H9 (cell line): Measurements from ENCODE around the gene GAS1. TPM values are rescaled to one million over a fixed set of nuclear protein-coding genes. Genes with fewer than 3 reads are reported as not detected.

Experiments used
- DNase-seq: peaks from one replicate; pipeline ENCODE4 v3.0.0-alpha.2; 2017
- H2AFZ ChIP-seq: one replicate; pipeline ENCODE4 v1.6.1; 2013; ENCODE audit warnings: mild to moderate bottlenecking, low read length, control low read depth, moderate library complexity
- H2AK5ac ChIP-seq: 2 replicates; pipeline ENCODE4 v1.6.1; 2013; ENCODE audit warnings: low read length, control low read depth, mixed read lengths; ENCODE audit not compliant: insufficient read length
- H2BK120ac ChIP-seq: one replicate; pipeline ENCODE4 v1.6.1; 2013; ENCODE audit warnings: low read depth, mild to moderate bottlenecking, low read length, control low read depth, inconsistent platforms; ENCODE audit not compliant: poor library complexity, severe bottlenecking
- H2BK12ac ChIP-seq: 2 replicates; pipeline ENCODE4 v1.6.1; 2013; ENCODE audit warnings: low read length, control low read depth, mixed read lengths, low read depth; ENCODE audit not compliant: insufficient read length
- H2BK15ac ChIP-seq: 2 replicates; pipeline ENCODE4 v1.6.1; 2013; ENCODE audit warnings: low read depth, low read length, control low read depth
- H2BK20ac ChIP-seq: one replicate; pipeline ENCODE4 v1.6.1; 2013; ENCODE audit warnings: low read depth, mild to moderate bottlenecking, low read length, control low read depth, inconsistent platforms; ENCODE audit not compliant: poor library complexity, severe bottlenecking
- H2BK5ac ChIP-seq: 2 replicates; pipeline ENCODE4 v1.6.1; 2013; ENCODE audit warnings: low read length, control low read depth, mixed read lengths; ENCODE audit not compliant: insufficient read length
- H3K14ac ChIP-seq: 2 replicates; pipeline ENCODE4 v1.6.1; 2013; ENCODE audit warnings: low read length, control low read depth; ENCODE audit not compliant: insufficient read depth
- H3K18ac ChIP-seq: 2 replicates; pipeline ENCODE4 v1.6.1; 2013; ENCODE audit warnings: low read depth, mild to moderate bottlenecking, mixed read lengths, low read length, control low read depth; ENCODE audit not compliant: insufficient read length
- H3K23ac ChIP-seq: 2 replicates; pipeline ENCODE4 v1.6.1; 2013; ENCODE audit warnings: low read length, control low read depth, mixed read lengths, low read depth; ENCODE audit not compliant: insufficient read length
- H3K23me2 ChIP-seq: 2 replicates; pipeline ENCODE4 v1.6.1; 2013; ENCODE audit warnings: low read depth, mild to moderate bottlenecking, mixed read lengths, low read length, control low read depth; ENCODE audit not compliant: insufficient read length, poor library complexity, severe bottlenecking
- H3K27ac ChIP-seq: 2 replicates; pipeline ENCODE4 v1.5.1; 2013; ENCODE audit warnings: low read length, control low read depth, mixed read lengths, low read depth; ENCODE audit not compliant: insufficient read length
- H3K27me3 ChIP-seq: 2 replicates; pipeline ENCODE4 v1.6.1; 2013; ENCODE audit warnings: low read length, control low read depth, inconsistent platforms; ENCODE audit not compliant: insufficient read depth
- H3K4ac ChIP-seq: 2 replicates; pipeline ENCODE4 v1.6.1; 2013; ENCODE audit warnings: low read depth, mild to moderate bottlenecking, control low read depth, inconsistent platforms, low read length, moderate library complexity
- H3K4me1 ChIP-seq: 2 replicates; pipeline ENCODE4 v1.6.1; 2013; ENCODE audit warnings: low read length, control low read depth, inconsistent platforms; ENCODE audit not compliant: insufficient read depth
- H3K4me2 ChIP-seq: 2 replicates; pipeline ENCODE4 v1.6.1; 2013; ENCODE audit warnings: low read length, control low read depth, mixed read lengths; ENCODE audit not compliant: insufficient read length, insufficient read depth
- H3K56ac ChIP-seq: 2 replicates; pipeline ENCODE4 v1.6.1; 2013; ENCODE audit warnings: low read depth, mild to moderate bottlenecking, mixed read lengths, low read length, control low read depth; ENCODE audit not compliant: insufficient read length
- H3K79me1 ChIP-seq: 2 replicates; pipeline ENCODE4 v1.6.1; 2013; ENCODE audit warnings: low read depth, mild to moderate bottlenecking, moderate library complexity, low read length, control low read depth, inconsistent platforms; ENCODE audit not compliant: insufficient read depth, poor library complexity, severe bottlenecking
- H3K79me2 ChIP-seq: 2 replicates; pipeline ENCODE4 v1.6.1; 2013; ENCODE audit warnings: low read length, control low read depth, inconsistent platforms; ENCODE audit not compliant: insufficient read depth
- H3K9ac ChIP-seq: 2 replicates; pipeline ENCODE4 v1.6.1; 2013; ENCODE audit warnings: low read length, control low read depth, mixed read lengths; ENCODE audit not compliant: insufficient read length; ENCODE audit errors: extremely low read depth
- H3K9me3 ChIP-seq: one replicate; pipeline ENCODE4 v1.6.1; 2013; ENCODE audit warnings: low read depth, low read length, inconsistent platforms; ENCODE audit not compliant: control insufficient read depth
- H3T11ph ChIP-seq: one replicate; pipeline ENCODE4 v1.6.1; 2013; ENCODE audit warnings: mild to moderate bottlenecking, low read length, control low read depth, inconsistent platforms
- H4K20me1 ChIP-seq: one replicate; pipeline ENCODE4 v1.6.1; 2013; ENCODE audit not compliant: control insufficient read depth, insufficient read length, insufficient read depth
- H4K5ac ChIP-seq: 2 replicates; pipeline ENCODE4 v1.6.1; 2013; ENCODE audit warnings: low read depth, mild to moderate bottlenecking, mixed read lengths, low read length, control low read depth; ENCODE audit not compliant: insufficient read length
- H4K8ac ChIP-seq: replicated peaks from 2 replicates; pipeline ENCODE4 v1.6.1; 2013; ENCODE audit warnings: low read length, control low read depth, mixed read lengths, low read depth; ENCODE audit not compliant: insufficient read length
- H4K91ac ChIP-seq: 2 replicates; pipeline ENCODE4 v1.6.1; 2013; ENCODE audit warnings: low read depth, mild to moderate bottlenecking, moderate library complexity, mixed read lengths, low read length, control low read depth; ENCODE audit not compliant: insufficient read length
- H3K27ac Mint-ChIP-seq, 3 experiments: 2 replicates in 2 of 3; 3 replicates in 1 of 3; pipeline ENCODE4 v1.8.0; 2020 to 2021; ENCODE audit warnings: mixed read lengths in 3 of 3, mild to moderate bottlenecking in 1 of 3, moderate library complexity in 1 of 3
- H3K27me3 Mint-ChIP-seq: 2 replicates; pipeline ENCODE4 v1.8.0; 2021; ENCODE audit warnings: low read depth, mild to moderate bottlenecking, moderate library complexity, mixed read lengths
- H3K36me3 Mint-ChIP-seq, 3 experiments: 2 replicates in 2 of 3; 3 replicates in 1 of 3; pipeline ENCODE4 v1.8.0; 2020 to 2021; ENCODE audit warnings: low read depth in 3 of 3, mixed read lengths in 3 of 3; ENCODE audit not compliant: insufficient read depth in 1 of 3
- H3K4me1 Mint-ChIP-seq, 2 experiments: 2 replicates each; pipeline ENCODE4 v1.8.0; 2020; ENCODE audit warnings: mixed read lengths in 2 of 2
- H3K4me3 Mint-ChIP-seq, 2 experiments: 2 replicates in 1 of 2; 3 replicates in 1 of 2; pipeline ENCODE4 v1.8.0; 2020 to 2021; ENCODE audit warnings: mild to moderate bottlenecking in 2 of 2, mixed read lengths in 2 of 2, moderate library complexity in 1 of 2
- H3K9me3 Mint-ChIP-seq, 2 experiments: 2 replicates in 1 of 2; 3 replicates in 1 of 2; pipeline ENCODE4 v1.8.0; 2020; ENCODE audit warnings: mild to moderate bottlenecking in 2 of 2, mixed read lengths in 2 of 2, moderate library complexity in 1 of 2
- WGBS: extraction: QIAGEN DNeasy Blood & Tissue Kit; methylation state at CpG from one replicate; pipeline ENCODE4 v1.1.7; 2013; ENCODE audit warnings: missing lambda C conversion rate, low lambda C conversion rate, mixed read lengths; ENCODE audit not compliant: insufficient read length; ENCODE audit errors: extremely low coverage; 5-methylcytosine and 5-hydroxymethylcytosine counted together
- total RNA-seq: library from RNA; stranded (reverse); gene quantifications from 2 replicates; pipeline ENCODE4 v1.2.1, GENCODE V29; 2021
- TF ChIP-seq, protein P1 (sequence below): fragments of 200-600 bp; sonication (generic); conservative IDR thresholded peaks from 3 replicates; pipeline ENCODE4 v1.8.0; 2021; ENCODE audit warnings: antibody characterized with exemption, mild to moderate bottlenecking

The GAS1 gene
- total RNA-seq, 1 experiment from 2014 or later, result 2.3 TPM

DNA sequence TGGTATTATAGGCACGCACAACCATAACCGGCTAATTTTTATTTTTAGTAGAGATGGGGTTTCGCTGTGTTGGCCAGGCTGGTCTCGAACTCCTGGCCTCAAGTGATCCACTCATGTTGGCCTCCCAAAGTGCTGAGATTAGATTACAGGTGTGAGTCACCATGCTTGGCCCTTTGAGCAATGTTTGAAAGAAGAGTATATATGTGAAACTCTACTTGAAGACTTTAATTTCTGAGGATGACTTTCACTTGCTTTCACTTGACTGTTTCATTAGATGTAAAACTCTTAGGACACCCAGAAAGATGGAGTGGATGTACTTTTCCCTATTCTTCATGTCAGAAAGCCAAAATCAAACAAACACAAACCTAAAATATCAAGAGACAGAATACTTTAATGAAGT lies 43.8 kb upstream of the GAS1 start:
- H3K56ac ChIP-seq, result no peak overlapping the region
- H3K27me3 ChIP-seq, result no peaks in the 10 kb centered on the region
- no peaks in the 10 kb centered on the region for H3K4me1 ChIP-seq
- H3K9me3 ChIP-seq, result no peaks in the 10 kb centered on the region
- H2BK120ac ChIP-seq, result no peak overlapping the region
- no peak overlapping the region for H3K9ac ChIP-seq
- no peak overlapping the region for H3K27ac ChIP-seq
- no peak overlapping the region for H2BK5ac ChIP-seq
- H3K4me2 ChIP-seq, result no peak overlapping the region
- no peaks in the 10 kb centered on the region for H3K4me1 Mint-ChIP-seq
- no CpG with 5 or more reads among the region's 4 CpGs for whole genome bisulfite sequencing
- no peak overlapping the region for H2AFZ ChIP-seq
- H3K14ac ChIP-seq, result no peak overlapping the region
- H3K27ac Mint-ChIP-seq, result no peak overlapping the region
- H3K23me2 ChIP-seq, result no peaks in the 10 kb centered on the region
- no peaks in the 10 kb centered on the region for H4K20me1 ChIP-seq
- H2BK15ac ChIP-seq, result no peak overlapping the region
- no peak overlapping the region for H2BK12ac ChIP-seq
- no peaks in the 10 kb centered on the region for H3K79me2 ChIP-seq
- H3K18ac ChIP-seq, result no peak overlapping the region
- no peak overlapping the region for H3T11ph ChIP-seq
- no peaks in the 10 kb centered on the region for H3K36me3 Mint-ChIP-seq
- TF ChIP-seq, protein P1, sequence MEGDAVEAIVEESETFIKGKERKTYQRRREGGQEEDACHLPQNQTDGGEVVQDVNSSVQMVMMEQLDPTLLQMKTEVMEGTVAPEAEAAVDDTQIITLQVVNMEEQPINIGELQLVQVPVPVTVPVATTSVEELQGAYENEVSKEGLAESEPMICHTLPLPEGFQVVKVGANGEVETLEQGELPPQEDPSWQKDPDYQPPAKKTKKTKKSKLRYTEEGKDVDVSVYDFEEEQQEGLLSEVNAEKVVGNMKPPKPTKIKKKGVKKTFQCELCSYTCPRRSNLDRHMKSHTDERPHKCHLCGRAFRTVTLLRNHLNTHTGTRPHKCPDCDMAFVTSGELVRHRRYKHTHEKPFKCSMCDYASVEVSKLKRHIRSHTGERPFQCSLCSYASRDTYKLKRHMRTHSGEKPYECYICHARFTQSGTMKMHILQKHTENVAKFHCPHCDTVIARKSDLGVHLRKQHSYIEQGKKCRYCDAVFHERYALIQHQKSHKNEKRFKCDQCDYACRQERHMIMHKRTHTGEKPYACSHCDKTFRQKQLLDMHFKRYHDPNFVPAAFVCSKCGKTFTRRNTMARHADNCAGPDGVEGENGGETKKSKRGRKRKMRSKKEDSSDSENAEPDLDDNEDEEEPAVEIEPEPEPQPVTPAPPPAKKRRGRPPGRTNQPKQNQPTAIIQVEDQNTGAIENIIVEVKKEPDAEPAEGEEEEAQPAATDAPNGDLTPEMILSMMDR, result no peak
- H4K91ac ChIP-seq, result no peak overlapping the region
- H2AK5ac ChIP-seq, result no peak overlapping the region
- H4K5ac ChIP-seq, result no peak overlapping the region
- H3K4ac ChIP-seq, result no peak overlapping the region
- no peak overlapping the region for H3K23ac ChIP-seq
- DNase-seq, result no peak
- no peaks in the 10 kb centered on the region for H3K79me1 ChIP-seq
- H4K8ac ChIP-seq, result no peak overlapping the region
- peaks cover 4% of the 10 kb centered on the region; the same call in 1 of the 2 replicates for H3K27me3 Mint-ChIP-seq
- H3K9me3 Mint-ChIP-seq, result no peaks in the 10 kb centered on the region; a peak in 1 of 5 replicates
- no peak overlapping the region for H3K4me3 Mint-ChIP-seq
- no peak overlapping the region for H2BK20ac ChIP-seq
